Caki2 (cell line): ENCODE results near the gene DLGAP3. TPM values are rescaled to one million over a fixed set of nuclear protein-coding genes. Genes with fewer than 3 reads are reported as not detected.

Source experiments
- DNase-seq: peaks from one replicate; pipeline ENCODE4 v3.0.0-alpha.2; 2015; ENCODE audit warnings: low read depth
- in situ Hi-C: cut with HindIII; loops from 2 replicates; pipeline ENCODE4 v1.10.0; 2016; ENCODE audit warnings: low sequenced_read_pairs, low pct_unique_long_range_greater_than_20kb, mixed read lengths
- total RNA-seq: library from RNA; depleted of rRNA; stranded (reverse); fragments of >200 nt; shearing (Covaris generic); gene quantifications from 2 replicates; pipeline ENCODE4 v1.2.3, GENCODE V29; 2014; ENCODE audit warnings: low replicate concordance

Gene DLGAP3
- total RNA-seq, 1 experiment from 2014 or later: 0.34 TPM

DNA sequence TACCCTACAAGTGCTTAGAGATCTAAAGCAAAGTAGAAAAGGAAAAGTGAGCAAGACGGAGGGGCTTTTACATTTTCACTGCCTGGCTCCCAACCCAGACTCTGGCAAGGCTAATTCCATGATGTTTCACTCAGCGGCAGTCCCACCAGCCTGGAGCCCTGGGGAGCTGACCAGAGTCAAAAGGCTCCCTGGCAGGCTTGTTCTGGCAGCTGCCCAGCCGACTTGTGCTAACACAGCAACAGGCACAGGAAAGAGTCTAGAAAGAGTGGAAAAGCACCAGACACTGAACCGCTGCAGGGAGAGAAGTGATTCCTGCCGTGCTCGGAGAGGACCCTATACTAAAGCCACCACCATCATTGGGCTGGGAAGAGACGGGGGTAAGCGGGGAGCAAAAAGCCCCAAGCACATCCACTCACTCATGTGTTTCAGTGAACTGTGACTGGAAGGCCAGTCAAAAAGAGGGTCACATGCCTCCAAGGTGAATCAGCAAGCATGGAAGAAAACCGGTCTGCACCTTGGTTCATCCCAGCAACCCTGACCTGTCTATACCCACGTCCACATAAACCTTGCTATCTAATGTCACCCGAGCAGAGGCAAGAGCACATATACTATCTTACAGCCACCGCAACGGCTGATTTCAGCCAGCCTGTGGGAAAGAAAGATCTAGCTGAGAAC is 77.9 kb downstream of the DLGAP3 start:
- peak; percentile 49 for DNase-seq
- in situ Hi-C loops: no loop called here

DNA sequence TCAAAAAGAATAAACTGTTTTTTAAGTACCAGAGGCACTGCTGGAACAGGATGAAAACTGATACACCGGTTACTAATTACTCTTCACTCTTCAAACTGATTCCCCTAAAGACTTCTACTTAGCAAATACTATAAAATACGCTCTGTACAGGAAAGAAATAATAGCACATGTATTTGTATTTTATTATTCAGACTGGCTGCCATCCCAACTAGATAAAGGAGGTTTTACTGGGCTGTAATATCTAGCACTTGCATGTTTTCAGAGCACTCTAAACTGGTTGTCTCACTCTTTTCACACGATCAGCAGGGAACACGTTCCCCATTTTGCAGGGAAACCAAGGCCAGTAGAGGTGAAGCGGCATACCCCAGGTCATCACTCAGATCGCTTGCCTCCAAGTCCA is 79.1 kb downstream of the DLGAP3 start:
- no peak for DNase-seq
- in situ Hi-C loops: no loop called here

DNA sequence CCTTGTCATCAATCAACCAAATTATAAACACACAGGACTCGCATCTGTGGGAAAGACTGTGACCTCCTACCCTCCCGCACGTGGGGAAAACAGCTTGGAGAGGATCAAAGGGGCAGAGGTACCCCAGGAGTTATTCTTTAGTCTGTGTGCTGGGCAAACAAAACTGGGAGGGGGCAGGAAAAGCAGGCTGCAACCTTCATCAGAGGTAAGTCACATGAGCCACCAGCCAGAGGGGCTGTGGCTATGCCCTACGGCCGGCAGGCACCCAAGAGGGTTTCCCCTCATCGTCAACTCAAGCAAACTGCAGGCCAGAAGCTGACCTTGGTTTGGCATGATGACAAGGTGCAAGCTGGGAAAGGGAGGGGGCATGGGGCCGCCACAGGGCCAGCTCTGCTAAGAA is 82.4 kb downstream of the DLGAP3 start:
- in situ Hi-C loops: no loop called here
- DNase-seq: no peak

DNA sequence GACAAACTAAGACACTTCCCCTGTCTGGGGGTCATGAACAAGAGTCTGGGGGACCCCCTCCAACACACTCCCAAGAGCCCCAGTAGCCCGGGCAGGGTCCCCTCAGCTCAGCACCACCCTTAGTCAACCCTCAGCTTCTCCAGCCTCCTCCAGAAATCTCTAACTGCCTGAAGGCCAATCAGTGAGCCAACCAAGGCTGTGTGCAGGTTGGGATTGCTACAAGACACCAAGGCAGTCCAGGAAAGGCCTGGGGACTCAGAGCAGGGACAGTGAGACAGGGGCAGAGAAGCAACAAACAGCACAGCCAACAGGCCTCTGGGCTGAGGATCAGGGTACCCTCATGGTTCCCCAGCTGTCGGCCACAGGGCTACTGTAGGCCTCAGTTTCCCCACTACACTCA is 83.2 kb downstream of the DLGAP3 start:
- no peak for DNase-seq
- in situ Hi-C loops: no loop called here

DNA sequence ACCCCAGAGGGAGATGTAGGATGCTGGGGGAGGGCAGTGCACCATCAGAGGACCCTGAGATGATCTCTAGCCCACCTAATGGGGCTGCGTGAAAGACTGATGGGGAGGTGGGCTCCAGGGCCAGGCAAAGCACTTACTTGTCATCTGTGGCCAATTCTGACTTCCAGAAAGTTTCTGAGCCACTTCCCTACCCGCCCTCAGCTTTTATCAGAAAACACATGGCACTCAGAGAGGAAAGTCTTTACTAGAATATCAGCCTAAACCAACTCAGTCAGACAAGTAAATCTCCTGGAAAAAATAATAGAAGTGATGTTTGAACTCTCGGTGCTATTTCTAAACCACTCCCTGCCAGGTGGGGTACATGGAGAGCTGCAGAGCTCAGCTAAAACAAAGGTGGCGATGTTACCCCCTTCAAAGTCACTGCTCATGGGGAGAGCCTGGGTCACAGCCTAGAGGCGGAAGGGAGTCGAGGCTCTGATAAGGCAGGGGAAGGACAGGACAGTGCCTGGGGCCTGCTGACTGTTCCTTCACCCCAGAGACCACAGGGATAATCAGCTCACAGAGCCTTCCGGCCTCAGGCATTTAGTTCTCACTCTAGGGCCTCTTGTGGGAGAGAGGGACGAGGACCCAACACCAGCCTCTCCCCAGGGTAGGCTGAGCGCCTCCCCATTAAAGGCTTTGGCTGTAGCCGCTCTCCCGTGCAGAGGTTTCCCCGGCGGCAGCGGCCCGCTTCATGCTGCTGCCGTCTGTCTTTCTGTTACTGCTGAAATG is 84.1 kb downstream of the DLGAP3 start:
- no peak for DNase-seq
- in situ Hi-C loops: no loop called here

DNA sequence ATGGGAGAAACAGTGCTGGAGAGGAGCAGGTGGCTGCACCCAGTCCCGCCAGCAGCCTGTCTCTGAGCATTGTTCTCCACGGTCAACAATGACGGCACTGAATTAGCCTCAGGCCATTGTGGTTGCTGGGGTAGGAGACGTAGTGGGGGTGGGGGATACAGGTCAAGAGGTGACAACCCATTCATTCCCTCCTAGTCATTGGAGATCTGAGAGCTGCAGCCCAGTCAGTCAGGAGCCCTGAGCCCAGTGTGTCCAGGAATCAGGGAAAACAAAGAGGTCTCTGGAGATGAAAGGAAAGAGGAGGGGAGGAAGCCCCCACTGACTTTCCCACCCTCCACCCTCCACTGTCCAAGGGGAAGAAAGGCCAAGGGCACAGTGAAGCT is 85.2 kb downstream of the DLGAP3 start:
- in situ Hi-C loops: no loop called here
- DNase-seq: no peak

DNA sequence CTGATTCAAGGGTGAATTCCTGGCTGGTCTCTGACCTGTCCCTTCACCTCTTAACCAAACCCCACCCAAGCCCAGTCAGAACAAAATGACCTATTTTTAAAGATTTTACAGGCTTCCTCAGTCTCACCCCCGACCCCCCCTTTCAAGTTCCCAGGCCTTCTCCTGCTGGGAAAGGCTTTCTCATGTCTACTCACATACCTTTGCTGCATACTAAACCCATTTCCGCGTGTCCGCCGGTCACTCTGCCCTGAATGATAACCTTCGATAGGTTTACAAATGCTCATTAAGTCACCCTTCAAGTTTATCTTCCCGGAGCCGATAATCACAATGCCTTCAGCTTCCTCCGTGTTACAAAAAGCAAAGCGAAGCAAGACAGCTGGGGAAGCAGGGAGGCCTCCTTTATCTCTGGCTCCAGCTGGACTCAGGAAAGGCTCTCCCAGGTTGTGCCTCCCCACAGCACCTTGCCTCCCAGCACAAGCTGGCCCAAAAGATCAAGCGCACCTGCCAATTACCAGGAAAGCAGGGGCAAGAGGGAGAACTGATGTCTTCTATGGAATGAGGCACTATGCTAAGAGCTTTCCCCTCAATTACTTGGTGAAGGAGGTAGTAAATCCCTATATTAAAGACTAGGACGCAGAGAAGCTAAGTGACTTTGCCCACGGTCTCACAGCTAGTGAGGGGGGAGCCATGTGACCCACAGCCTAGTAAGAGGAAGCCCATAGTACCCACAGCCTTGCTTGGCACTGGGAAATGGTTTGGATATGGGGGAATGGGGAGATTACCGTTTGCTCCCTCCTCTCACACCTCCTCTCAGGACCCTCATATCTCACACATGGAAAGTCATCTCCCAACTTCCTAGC is 85.8 kb downstream of the DLGAP3 start:
- DNase-seq: no peak
- in situ Hi-C loops: no loop called here

DNA sequence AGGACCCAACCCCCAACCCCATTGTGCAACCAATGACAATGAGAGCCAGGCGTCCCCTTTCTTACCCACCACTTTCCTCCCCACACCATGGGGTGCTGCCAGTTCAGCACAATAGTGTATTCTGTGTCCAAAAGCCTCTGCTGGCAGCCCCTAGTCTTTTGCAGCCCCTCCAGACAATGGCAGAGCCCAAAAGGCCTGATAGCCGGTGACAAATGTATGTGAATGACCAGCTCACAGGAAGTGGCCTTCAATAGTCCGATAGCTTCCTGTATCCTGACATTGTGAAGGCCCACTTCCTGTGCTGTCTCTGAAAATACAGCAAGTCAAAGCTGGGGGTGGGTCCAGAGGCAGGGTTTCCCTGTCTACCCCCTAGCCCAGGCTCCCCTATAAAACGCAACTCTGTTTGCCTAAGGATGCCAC is 86.5 kb downstream of the DLGAP3 start:
- DNase-seq: no peak
- in situ Hi-C loops: no loop called here

DNA sequence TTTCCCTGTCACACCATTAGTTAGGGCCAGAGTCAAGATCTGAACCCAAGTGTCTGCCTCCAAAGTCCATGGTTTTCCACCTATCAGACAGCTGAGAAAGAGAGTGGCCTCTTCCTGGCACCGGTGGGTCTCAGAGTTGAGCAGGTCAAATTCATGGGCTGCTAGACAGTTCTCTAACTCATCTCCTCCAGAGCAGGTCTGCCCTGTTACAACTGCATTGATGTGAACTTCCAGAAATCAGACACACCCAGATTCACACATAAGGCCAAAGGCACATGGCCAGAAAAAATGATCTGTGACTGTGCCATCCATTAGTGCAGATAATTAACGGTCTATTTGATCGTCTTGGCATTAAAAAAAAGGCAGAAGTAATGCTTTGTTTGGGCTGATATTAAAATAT is 87.4 kb downstream of the DLGAP3 start:
- in situ Hi-C loops: no loop called here

DNA sequence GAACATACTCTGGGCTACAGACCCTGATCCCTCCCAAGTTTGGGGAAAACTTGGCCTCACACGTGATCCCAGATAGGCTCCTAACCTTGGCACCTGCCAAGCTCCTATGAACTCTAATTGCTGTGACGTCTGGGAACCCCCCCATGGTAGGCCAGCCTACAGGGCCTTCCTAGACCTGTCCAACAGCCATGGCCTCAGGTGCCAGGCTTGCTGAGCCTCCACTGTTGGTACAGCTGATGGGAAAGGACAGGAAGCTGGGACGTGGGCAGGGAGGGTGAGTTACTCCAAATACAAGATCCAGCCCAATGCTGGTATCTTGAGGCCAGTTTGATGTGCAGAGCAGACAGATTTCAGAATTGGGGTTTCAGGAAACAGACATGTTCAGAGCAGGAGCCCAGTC is 89.0 kb downstream of the DLGAP3 start:
- DNase-seq: no peak
- in situ Hi-C loops: no loop called here

More for the DNA sequence above, 87.4 kb downstream of the DLGAP3 start:
- no peak for DNase-seq

DNA sequence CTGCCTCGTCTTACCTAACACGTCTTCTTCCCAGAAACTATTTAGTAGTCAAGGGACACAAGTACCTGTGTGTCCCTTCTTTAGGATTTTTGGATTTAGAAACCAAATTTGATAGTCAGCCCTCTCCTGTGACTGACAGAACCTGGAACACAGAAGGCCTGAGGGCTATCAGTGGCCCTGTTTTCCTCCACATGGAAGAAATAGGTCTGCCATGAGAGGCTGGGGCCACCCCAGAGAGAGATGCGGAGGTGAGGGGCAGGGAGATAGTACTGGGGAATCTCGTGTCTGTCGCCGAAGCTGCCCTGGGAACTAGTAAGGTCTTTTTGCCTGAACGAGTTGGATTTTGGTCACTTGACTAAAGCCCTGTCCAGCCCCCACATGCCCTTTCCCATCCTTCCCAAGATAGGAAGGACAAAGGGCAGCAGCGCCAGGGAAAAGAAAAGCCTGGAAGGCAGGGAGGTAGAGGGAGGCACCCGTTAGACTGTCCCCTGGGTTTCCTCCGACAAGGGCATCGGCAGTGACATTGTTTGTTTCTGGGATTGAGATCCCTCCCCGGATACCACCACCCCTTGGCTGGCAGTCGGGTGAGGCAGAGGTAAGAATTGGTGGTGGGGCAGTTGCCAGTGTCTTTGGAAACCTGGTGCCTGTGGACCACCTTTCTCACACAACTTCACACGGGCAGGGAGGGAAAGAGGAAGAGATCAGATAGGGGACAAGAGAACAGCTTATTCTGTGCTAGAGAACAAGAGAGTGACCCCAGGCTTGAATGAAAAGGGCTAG is 89.7 kb downstream of the DLGAP3 start:
- DNase-seq: no peak
- in situ Hi-C loops: no loop called here

DNA sequence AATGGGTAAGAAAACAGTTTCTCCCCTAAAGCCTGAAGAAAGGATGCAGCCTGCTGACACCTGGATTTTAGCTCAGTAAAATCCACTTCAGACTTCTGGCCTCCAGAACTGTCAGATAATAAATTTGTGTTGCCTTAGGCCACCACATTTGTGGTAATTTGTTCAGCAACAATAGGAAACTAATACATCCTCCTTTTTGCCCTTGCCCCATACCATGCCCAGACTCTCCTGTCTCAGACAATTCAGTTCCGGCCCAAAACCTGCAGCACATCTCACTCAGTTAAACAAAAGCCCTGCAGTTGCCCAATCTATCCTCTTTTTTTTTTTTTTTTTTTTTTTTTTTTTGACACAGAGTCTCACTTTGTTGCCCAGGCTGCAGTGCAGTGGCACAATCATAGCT is 95.7 kb downstream of the DLGAP3 start:
- no peak for DNase-seq
- in situ Hi-C loops: no loop called here

DNA sequence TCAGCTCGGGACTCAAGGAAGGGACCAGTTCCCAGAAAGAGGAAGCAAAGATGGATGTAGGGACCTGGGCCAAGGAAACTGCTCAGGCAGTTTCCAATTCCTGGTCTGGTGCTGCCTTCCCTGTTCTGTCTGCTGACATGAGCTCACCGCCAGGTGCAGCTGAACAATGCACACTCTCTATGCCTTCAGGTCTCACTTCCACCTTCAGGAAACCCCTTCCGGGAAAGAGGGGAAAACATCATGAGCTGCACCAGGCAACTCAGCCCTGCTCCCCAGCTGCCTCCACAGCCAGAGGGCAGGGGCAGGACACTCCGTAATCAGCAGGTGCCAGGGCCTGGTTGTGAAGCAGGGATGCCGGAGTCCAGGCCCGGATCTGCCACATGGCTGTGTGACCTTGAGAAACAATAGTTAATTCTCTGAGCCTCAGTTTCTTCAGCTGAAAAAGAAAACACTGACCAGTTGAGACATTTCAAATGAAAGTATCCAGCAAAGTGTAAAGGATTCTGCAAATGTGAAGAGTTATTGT is 97.7 kb downstream of the DLGAP3 start:
- no peak for DNase-seq
- in situ Hi-C loops: no loop called here

DNA sequence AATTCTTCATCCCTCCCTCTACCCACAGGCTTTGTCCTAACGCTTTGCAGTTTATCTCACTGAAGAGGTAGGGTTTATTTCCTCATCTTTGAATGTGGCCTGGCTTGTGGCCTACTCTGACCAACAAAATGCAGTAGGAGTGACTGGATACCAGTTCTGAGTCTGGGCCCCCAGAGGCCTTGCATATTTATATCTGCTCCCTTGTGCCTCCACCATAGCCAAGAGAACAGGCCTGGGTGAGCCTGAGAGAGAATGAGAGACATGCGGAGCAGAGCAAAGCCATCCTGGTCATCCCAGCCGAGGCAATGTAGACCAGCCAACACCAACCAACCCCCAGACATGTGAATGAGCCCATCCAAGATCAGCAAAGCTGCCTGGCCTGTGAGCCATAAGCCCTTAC is 100.2 kb downstream of the DLGAP3 start:
- in situ Hi-C loops: no loop called here
- no peak for DNase-seq

DNA sequence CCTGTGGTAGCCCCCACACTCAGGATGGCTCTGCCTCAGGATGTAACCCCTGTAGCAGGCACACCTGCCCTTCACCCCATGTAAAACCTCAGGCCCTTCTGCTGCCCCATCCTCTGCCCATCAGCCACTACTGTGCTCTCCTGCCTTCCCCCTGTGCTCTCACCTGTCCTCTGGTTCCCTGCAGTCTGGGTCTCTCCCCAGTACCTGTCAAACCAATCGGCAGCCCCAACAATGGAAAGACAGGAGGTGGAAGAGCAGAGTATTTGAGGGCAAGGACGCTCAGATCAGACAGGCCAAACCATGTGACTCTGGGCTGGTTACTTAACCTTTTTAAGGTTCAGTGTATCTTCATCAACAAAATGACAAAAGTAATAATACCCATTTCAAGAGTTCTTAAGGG is 100.8 kb downstream of the DLGAP3 start:
- in situ Hi-C loops: no loop called here
- no peak for DNase-seq

DNA sequence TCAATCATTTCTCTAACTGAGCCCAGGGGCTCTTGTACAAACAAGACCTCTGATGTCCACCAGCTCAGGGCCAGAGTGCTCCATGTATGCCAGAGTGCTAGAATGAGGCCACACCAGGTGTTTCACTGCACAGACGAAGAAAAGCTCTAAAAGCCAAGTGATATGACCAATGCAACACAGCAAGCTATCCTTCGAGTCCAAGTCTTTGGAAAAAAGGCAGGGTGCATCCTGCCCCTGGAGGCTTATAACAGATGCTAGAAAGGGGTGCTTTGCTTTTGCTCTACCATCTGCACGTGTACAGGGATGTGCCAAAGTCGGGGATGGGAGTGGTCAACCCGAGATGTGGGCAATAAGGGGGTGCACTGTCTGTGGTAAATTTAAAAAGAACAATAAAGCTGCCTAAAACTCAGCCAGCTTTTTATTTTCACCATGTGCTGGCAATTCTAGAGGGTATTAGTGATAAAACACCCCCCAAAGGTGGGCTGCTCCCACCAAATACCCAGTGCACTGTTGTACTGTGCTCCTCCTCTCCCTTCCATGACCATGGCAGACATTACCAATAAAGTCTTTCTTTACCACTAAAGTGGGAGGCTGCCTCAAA is 102.0 kb downstream of the DLGAP3 start:
- in situ Hi-C loops: no loop called here
- no peak for DNase-seq

DNA sequence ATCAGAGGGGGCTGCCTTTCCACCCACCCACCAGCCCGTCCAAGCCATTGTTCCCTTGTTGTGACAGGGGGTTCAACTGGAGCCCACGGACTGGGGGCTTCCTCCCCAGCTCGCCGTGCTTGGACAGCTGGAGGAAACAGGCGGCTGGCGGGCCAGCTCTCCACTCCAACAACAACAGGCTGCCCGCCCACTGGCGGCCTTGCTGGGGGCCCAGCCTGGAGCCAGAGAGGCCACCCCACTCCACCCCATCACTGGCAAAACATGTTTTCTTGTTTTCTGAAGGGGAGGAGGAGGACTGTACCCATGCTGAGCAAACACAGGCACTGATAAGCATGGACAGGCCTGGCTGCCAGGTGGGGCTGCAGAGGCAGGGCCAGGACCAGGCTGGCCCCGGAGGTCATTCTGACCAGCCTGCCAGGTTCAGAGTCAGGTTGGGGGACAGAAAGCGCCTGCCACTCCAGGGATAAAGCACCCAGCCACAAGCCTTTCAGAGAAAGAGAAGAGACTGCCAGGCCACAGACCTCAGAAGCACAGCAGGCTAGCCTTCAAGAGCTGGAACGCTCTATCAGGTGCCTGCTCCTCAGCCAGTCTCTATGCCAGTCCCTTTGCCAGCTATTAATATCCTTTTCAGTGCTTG is 103.9 kb downstream of the DLGAP3 start:
- in situ Hi-C loops: no loop called here
- DNase-seq: no peak
